Neural progenitor cell (in vitro differentiated cells): ENCODE results near the gene GATA5.

Experiments
- CTCF ChIP-seq: fragments of 200-600 bp; sonication (generic); IDR thresholded peaks from 2 replicates; pipeline ENCODE4 v1.5.1; 2017; ENCODE audit warnings: antibody characterized with exemption, mild to moderate bottlenecking
- EZH2 ChIP-seq: fragments of 200-600 bp; sonication (generic); IDR thresholded peaks from 2 replicates; pipeline ENCODE4 v1.6.1; 2017; ENCODE audit warnings: antibody characterized with exemption, mild to moderate bottlenecking, moderate library complexity
- EZH2phosphoT487 ChIP-seq: fragments of 200-600 bp; sonication (generic); IDR thresholded peaks from 2 replicates; pipeline ENCODE4 v1.6.1; 2017; ENCODE audit warnings: antibody characterized with exemption

GRCh38 chr20:62482974-62483373, 7.2 kb upstream of the GATA5 start:
- TF ChIP-seq CTCF: no peak
- no peak for TF ChIP-seq EZH2phosphoT487
- no peak for TF ChIP-seq EZH2
